Mesenchymal stem cell (in vitro differentiated cells and primary cell): Measurements from ENCODE around the gene RNF112.
A peak's percentile ranks its signal among the peaks of the same experiment; 100 is the strongest.
"Not testable (repeated sequence)": the region's sequence is repeated elsewhere in the genome, so short reads cannot be mapped to it uniquely, and the experiment has no call there.

ENCODE experiments used
- DNase-seq: peaks from one replicate; pipeline ENCODE4 v3.0.0-alpha.2; 2013
- H2AFZ ChIP-seq: one replicate; pipeline ENCODE4 v1.6.1; 2013; ENCODE audit warnings: low read depth, mild to moderate bottlenecking, control low read depth, inconsistent platforms, low read length, moderate library complexity
- H2AK5ac ChIP-seq: 2 replicates; pipeline ENCODE4 v1.6.1; 2013; ENCODE audit warnings: low read length, moderate library complexity, mild to moderate bottlenecking, inconsistent platforms; ENCODE audit not compliant: severe bottlenecking
- H2BK120ac ChIP-seq: one replicate; pipeline ENCODE4 v1.6.1; 2013; ENCODE audit warnings: low read depth, mild to moderate bottlenecking, inconsistent platforms, low read length, moderate library complexity
- H2BK12ac ChIP-seq, 2 experiments: one replicate each; pipeline ENCODE4 v1.6.1; 2013; ENCODE audit warnings: inconsistent platforms in 2 of 2, low read length in 2 of 2, mild to moderate bottlenecking in 2 of 2, moderate library complexity in 2 of 2, control low read depth in 1 of 2
- H2BK15ac ChIP-seq: one replicate; pipeline ENCODE4 v1.6.1; 2013; ENCODE audit warnings: mild to moderate bottlenecking, low read depth, inconsistent platforms; ENCODE audit not compliant: poor library complexity, severe bottlenecking
- H2BK5ac ChIP-seq: 2 replicates; pipeline ENCODE4 v1.6.1; 2013; ENCODE audit warnings: low read depth, mild to moderate bottlenecking, low read length, control low read depth, inconsistent platforms; ENCODE audit not compliant: poor library complexity, severe bottlenecking
- H3K14ac ChIP-seq, 2 experiments: one replicate each; pipeline ENCODE4 v1.6.1; 2013; ENCODE audit warnings: inconsistent platforms in 2 of 2, low read length in 2 of 2, control low read depth in 1 of 2, mild to moderate bottlenecking in 1 of 2, moderate library complexity in 1 of 2
- H3K18ac ChIP-seq, 2 experiments: one replicate each; pipeline ENCODE4 v1.6.1; 2013; ENCODE audit warnings: inconsistent platforms in 2 of 2, low read length in 2 of 2, control low read depth in 1 of 2, low read depth in 1 of 2, mild to moderate bottlenecking in 1 of 2
- H3K23ac ChIP-seq, 2 experiments: one replicate each; pipeline ENCODE4 v1.6.1; 2013; ENCODE audit warnings: inconsistent platforms in 2 of 2, low read length in 2 of 2, mild to moderate bottlenecking in 2 of 2, moderate library complexity in 2 of 2, control low read depth in 1 of 2
- H3K27ac ChIP-seq: 2 replicates; pipeline ENCODE4 v1.5.1; 2013; ENCODE audit warnings: mild to moderate bottlenecking, moderate library complexity, low read length, control low read depth, inconsistent platforms; ENCODE audit not compliant: poor library complexity, severe bottlenecking
- H3K27me3 ChIP-seq, 2 experiments: 2 replicates each; pipeline versions ENCODE4 v1.6.1 to v1.7.0; 2013; ENCODE audit warnings: low read length in 2 of 2, mild to moderate bottlenecking in 2 of 2, moderate library complexity in 2 of 2, control low read depth in 1 of 2, inconsistent platforms in 1 of 2; ENCODE audit not compliant: control insufficient read depth in 1 of 2, insufficient read depth in 1 of 2
- H3K36me3 ChIP-seq, 2 experiments: 2 replicates each; pipeline versions ENCODE4 v1.6.1 to v1.7.0; 2013; ENCODE audit warnings: low read length in 2 of 2, control low read depth in 1 of 2, inconsistent platforms in 1 of 2, low read depth in 1 of 2, mild to moderate bottlenecking in 1 of 2; ENCODE audit not compliant: insufficient read depth in 2 of 2, control insufficient read depth in 1 of 2
- H3K4ac ChIP-seq, 2 experiments: one replicate each; pipeline ENCODE4 v1.6.1; 2013; ENCODE audit warnings: inconsistent platforms in 2 of 2, low read length in 2 of 2, mild to moderate bottlenecking in 2 of 2, moderate library complexity in 2 of 2, control low read depth in 1 of 2, low read depth in 1 of 2
- H3K4me1 ChIP-seq: 2 replicates; pipeline ENCODE4 v1.6.1; 2013; ENCODE audit warnings: low read depth, low read length, control low read depth; ENCODE audit not compliant: control insufficient read depth, insufficient read depth
- H3K4me2 ChIP-seq: 2 replicates; pipeline ENCODE4 v1.6.1; 2013; ENCODE audit warnings: low read length, mild to moderate bottlenecking, inconsistent platforms; ENCODE audit not compliant: poor library complexity, severe bottlenecking
- H3K4me3 ChIP-seq, 2 experiments: 2 replicates each; pipeline versions ENCODE4 v1.5.1 to v1.7.0; 2013; ENCODE audit warnings: low read length in 2 of 2, mild to moderate bottlenecking in 2 of 2, control low read depth in 1 of 2, low read depth in 1 of 2; ENCODE audit not compliant: insufficient read depth in 1 of 2
- H3K79me1 ChIP-seq: replicated peaks from 2 replicates; pipeline ENCODE4 v1.6.1; 2013; ENCODE audit warnings: mild to moderate bottlenecking, control low read depth, low read length, inconsistent platforms; ENCODE audit not compliant: poor library complexity, severe bottlenecking
- H3K9ac ChIP-seq: 2 replicates; pipeline ENCODE4 v1.7.0; 2013; ENCODE audit warnings: mild to moderate bottlenecking, low read length, moderate library complexity
- H3K9me3 ChIP-seq: 2 replicates; pipeline ENCODE4 v1.7.0; 2013; ENCODE audit warnings: mild to moderate bottlenecking, low read length; ENCODE audit not compliant: control insufficient read depth
- H4K8ac ChIP-seq: one replicate; pipeline ENCODE4 v1.6.1; 2013; ENCODE audit warnings: inconsistent platforms, mild to moderate bottlenecking, low read length, moderate library complexity
- H4K91ac ChIP-seq: one replicate; pipeline ENCODE4 v1.6.1; 2013; ENCODE audit warnings: mild to moderate bottlenecking, low read length, inconsistent platforms
- WGBS: methylation state at CpG from one replicate; pipeline ENCODE4 v1.1.7; 2013; ENCODE audit warnings: mixed read lengths; 5-methylcytosine and 5-hydroxymethylcytosine counted together

The RNF112 gene

DNA sequence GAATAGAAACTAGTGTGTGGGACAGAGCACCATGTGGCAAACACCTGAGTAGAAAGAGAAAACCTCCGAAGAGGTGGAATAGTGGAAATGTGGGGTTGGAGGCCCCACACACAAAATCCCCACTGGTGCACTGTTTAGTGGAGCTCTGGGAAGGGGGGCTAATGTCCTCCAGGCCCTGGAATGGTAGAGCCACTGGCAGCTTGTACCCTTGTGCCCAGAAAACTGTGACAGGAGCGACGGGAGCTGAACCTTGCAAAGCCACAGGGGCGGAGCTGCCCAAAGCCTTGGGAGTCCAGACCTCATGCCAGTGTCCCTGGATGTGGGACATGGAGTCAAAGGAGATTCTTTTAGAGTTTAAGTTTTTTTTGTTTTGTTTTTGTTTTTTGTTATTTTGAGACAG, 50.6 kb downstream of the RNF112 start:
- H4K8ac ChIP-seq, result no peak overlapping the region
- no peak overlapping the region for H3K18ac ChIP-seq
- 88% methylated on average over 4 of the region's 4 CpGs for WGBS
- H3K4me3 ChIP-seq, result no peak overlapping the region
- no peak overlapping the region for H3K4ac ChIP-seq
- H4K91ac ChIP-seq, result no peak overlapping the region
- H3K27me3 ChIP-seq, result peaks cover 0 to 44% of the 10 kb centered on the region in 2 experiments
- H3K79me1 ChIP-seq, result no peaks in the 10 kb centered on the region
- no peak overlapping the region for H3K14ac ChIP-seq
- H2BK5ac ChIP-seq, result no peak overlapping the region
- H3K4me2 ChIP-seq, result no peak overlapping the region
- H2BK12ac ChIP-seq, result no peak overlapping the region
- no peak overlapping the region for H2BK15ac ChIP-seq
- no peak overlapping the region for H3K9ac ChIP-seq
- no peak overlapping the region for H2BK120ac ChIP-seq
- H3K36me3 ChIP-seq, result no peaks in the 10 kb centered on the region
- H3K4me1 ChIP-seq, result no peaks in the 10 kb centered on the region
- no peak overlapping the region for H3K27ac ChIP-seq
- H3K9me3 ChIP-seq, result no peaks in the 10 kb centered on the region
- H2AFZ ChIP-seq, result no peak overlapping the region
- DNase-seq, result no peak
- no peak overlapping the region for H2AK5ac ChIP-seq
- no peak overlapping the region for H3K23ac ChIP-seq

DNA sequence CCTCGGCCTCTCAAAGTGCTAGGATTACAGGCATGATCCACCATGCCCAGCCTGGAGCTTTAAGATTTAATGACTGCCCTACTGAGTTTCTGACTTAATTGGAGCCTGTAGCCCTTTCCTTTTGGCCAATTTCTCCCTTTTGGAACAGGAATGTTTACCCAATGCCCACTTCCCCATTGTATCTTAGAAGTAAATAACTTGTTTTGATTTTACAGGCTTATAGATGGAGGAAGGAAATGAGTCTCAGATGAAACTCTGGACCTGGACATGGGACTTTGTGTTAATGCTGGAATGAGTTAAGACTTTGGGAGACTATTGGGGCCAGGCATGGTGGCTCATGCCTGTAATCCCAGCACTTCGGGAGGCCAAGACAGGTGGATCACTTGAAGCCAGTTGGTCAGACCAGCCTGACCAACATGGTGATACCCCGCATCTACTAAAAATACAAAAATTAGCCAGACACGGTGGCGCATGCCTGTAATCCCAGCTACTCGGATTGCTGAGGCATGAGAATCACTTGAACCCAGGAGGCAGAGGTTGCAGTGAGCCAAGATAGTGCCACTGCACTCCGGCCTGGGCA, 51.5 kb downstream of the RNF112 start:
- not testable (repeated sequence) for H3K4me3 ChIP-seq, H3K18ac ChIP-seq, H3K4me1 ChIP-seq, H3K36me3 ChIP-seq, H2BK12ac ChIP-seq, H3K79me1 ChIP-seq, DNase-seq, H2BK5ac ChIP-seq, H2BK120ac ChIP-seq, H3K4me2 ChIP-seq, H3K9ac ChIP-seq, H2AFZ ChIP-seq, H3K27ac ChIP-seq, H2AK5ac ChIP-seq, H3K9me3 ChIP-seq, H4K91ac ChIP-seq, H4K8ac ChIP-seq, H2BK15ac ChIP-seq, H3K4ac ChIP-seq, H3K14ac ChIP-seq
- WGBS, result 93% methylated on average over 7 of the region's 7 CpGs
- H3K23ac ChIP-seq, result peak overlapping the region in 1 of 2 experiments; percentile 17
- H3K27me3 ChIP-seq, result peaks cover 0 to 45% of the 10 kb centered on the region in 2 experiments

DNA sequence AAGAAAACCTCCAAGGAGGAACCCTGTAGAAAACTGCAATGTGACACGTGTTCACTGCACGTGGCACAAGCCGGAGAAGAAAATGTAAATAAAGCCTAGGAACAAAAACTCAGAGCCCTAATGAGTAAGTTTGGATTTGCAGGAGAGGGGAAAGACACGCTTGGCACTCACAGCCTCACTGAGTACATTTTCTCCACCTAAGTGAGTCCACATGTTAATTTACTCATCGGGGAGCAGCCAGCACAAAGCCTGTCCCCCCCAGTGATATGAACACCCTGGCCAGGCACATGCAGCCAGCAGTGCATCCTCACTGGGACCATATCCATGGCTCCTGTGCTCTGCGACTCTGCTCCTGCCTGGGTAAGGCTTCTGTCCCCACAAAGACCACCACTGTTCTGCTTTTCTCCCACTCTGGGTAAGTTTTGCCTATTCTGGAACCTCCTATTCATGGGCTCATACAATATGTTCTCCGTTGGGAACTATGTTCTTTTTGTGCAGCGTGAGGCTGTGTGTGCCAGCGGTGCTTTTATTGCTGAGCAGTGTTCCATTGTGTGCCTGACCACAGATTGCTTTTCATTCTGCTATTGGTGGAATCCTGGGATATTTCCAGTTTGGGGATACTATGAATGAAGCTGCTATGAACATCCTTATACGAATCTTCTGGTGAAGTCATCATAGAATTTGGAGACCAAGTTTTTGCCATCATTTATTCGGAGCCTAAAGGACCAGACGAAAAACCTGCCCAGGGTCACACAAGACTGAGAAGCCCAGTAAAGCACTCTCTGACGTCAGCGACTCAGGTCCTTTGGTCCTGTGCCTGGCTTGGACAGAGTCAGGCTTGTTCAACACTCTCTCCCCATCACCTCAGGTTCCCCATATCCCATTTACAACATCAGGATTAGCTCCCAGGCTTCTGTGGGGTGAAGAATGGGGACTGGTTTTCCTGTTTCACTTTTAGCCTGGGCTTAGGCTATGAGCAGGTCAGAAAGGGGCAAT, 53.3 kb downstream of the RNF112 start:
- Histone ChIP-seq H3K4me2 (no peak overlapping the region), H3K36me3 (no peaks in the 10 kb centered on the region), H3K14ac (peak overlapping the region in 1 of 2 experiments; percentile 5), H2BK5ac (no peak overlapping the region), H3K27me3 (peaks cover 0 to 34% of the 10 kb centered on the region in 2 experiments), H2AFZ (no peak overlapping the region), H3K79me1 (no peaks in the 10 kb centered on the region), H2BK12ac (peak overlapping the region; percentile 40 to 52), H3K4ac (no peak overlapping the region), H2AK5ac (no peak overlapping the region), H3K9me3 (no peaks in the 10 kb centered on the region), H3K27ac (no peak overlapping the region), H3K18ac (no peak overlapping the region), H4K91ac (peak overlapping the region; percentile 56), H3K4me3 (peak overlapping the region in 1 of 2 experiments; percentile 62), H3K23ac (no peak overlapping the region), H3K4me1 (no peaks in the 10 kb centered on the region), H2BK15ac (no peak overlapping the region), H2BK120ac (no peak overlapping the region), H3K9ac (peak overlapping the region; percentile 72), H4K8ac (no peak overlapping the region)
- DNase-seq, result no peak
- WGBS, result 86% methylated on average over 14 of the region's 14 CpGs
